GM18511 (cell line): ENCODE results near the gene TRAPPC12.

Experiments
- ATAC-seq: cut with Tn5 transposase; IDR thresholded peaks from one replicate; pipeline ENCODE4 v1.9.1; 2021; ENCODE audit warnings: mild to moderate bottlenecking, moderate library complexity; ENCODE audit not compliant: unreplicated experiment

Gene TRAPPC12

DNA sequence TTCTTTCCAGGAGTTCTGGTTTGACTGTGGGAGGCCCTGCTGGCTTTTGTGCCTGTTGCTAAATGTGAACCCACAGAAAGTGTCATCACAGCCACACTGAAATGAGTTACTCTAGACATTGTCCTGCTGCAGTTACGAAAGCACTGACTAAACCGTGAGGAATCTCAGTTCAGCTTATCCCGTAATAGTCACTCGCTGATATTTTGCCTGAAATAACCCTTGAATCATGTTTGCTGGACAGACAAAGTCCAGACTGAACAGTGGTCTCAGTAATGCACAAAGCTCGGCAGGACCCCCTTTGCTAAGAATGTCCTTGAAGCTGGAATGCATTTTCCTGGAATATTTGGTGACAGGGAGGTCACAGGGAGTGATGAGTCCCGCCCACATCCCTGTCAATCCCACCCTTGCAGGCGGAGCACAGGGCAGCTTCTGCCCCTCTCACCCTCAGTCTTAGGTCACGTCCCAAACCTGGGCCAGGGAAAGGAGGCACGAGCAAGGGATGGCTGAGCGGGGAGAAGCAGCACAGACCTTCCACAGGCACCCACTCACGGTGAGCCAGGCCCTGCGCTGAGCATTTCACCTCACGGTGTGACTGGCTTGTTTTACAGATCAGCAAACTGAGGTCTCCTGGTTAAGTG is 86.5 kb downstream of the TRAPPC12 start:
- ATAC-seq = no peak

DNA sequence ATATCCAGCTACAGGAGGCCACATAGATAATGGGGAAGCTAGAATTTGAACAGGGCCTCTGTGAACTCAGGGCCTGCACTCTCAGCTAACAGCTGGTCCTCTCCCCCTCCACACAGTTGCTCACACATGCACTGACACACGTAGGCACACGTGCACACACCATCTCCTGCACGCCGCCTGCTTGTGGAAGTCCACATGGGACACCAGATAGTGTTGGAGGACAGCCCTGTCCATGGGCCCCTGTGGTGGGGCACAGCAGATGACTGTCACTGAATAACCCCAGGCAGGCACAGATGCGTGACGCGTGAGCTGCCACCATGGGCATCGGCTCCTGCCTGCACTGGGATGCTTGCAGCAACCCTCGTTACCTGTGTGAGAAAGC is 87.0 kb downstream of the TRAPPC12 start:
- ATAC-seq = no peak

DNA sequence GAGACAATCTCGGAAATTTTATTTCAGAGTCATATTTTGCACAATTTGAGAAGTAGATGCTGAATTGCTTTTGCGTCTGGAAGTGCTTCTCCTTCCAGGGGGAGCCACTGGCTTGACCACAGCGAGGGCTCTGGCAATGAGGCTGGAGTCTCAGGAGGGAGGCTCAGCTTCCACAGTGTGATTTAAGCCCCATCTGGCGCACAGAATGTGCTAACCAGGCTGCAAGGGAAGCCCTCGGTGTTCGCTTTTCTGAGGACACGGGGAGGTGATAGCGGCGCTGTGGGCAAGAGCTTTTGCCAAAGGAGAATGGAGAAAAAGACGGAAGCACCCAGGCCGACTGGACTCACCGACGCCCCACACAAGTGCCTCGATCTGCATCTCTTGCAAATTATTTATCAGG is 87.5 kb downstream of the TRAPPC12 start:
- ATAC-seq = no peak

DNA sequence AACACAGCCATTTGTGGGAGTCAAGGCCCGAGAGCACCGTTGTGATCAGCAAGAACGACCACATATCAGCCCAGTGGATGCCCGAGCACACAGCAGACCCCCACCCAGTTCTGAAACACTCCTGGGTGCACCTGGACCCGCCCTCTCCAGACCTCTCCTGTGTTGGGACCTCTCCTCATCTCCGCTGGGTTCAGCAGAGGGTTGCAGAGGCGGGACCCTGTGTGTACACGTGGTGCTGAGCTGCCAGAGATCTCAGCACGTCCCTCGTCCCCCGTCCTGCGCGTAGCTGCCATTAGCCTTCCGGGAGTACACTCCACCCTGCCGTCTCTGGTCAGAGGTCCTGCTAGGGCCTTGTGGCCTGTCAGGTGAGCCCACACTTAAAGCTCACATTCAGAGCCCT is 88.2 kb downstream of the TRAPPC12 start:
- no peak for ATAC-seq

DNA sequence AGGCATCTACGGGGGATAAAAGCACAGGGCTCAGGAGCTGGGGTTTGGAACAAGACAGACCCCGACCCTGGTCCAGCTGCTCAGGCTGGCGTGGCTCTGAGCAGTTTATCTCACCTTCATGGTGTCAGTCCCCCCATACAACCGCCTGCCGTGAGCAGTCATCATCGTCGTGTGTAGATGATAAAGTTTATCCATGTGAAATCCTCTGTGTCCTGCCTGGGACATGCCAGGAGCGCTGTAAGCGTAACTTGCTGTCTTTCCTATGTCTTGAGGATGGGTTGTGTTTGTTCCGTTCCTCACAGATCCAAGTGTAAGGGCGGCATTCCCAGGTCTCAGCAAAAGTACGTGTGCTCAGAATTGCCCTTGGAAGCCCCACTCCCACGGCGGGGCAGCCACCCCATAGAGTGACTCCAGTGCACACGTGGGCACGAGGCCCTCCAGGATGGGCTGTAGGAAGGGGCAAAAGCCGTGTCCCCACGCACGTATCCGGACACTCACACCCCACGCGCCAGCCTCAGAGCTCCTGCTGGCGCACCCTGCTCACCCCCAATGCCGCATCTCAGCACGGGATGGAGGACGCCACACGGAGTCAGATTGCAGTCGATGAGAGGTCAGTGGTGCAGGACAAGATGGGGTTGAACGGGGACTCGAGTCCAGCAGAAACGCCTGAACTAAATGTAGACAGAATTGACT is 88.9 kb downstream of the TRAPPC12 start:
- no peak for ATAC-seq

DNA sequence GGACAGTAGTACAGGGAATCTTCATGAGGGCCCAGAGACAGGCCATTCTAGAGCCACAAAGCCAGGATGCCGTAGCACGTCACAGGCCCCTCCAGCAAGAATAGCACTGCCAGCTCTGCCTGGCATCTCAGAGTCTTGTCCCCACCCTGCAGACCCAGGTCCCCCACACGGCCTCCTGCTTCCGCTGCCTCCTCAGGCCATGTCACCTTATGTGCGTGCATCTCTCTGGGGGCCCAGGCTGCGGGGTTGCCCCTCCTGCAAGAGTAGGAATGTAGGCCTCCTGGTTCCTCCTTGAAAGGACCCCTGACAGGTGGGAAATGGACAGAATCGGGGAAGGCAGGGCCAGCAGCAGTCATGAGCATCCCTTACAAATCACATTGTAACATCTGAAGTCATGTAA is 90.0 kb downstream of the TRAPPC12 start:
- no peak for ATAC-seq

DNA sequence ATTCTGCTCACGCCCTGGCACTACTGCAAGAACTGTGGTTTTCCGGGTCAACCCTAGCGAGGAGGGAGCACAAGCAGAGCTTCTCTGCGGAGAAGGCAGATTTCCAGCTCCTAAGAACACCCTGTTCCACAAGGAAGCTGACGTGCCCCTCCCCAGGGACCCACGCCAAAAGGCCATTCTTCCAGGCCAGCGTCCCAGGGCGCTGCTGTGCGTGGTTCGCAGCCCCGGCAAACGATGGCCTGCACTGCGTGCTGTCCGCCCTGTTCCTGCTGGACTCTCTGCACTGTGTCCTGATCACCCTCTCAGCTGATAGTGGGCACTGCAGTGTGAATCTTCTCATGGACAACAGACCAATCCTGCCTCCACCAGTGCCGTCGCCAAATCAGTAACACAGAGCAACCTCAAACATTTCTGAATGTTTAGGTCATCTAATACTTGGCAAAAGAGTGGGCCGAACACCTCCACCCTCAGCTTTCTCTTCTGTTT is 90.7 kb downstream of the TRAPPC12 start:
- ATAC-seq = no peak

DNA sequence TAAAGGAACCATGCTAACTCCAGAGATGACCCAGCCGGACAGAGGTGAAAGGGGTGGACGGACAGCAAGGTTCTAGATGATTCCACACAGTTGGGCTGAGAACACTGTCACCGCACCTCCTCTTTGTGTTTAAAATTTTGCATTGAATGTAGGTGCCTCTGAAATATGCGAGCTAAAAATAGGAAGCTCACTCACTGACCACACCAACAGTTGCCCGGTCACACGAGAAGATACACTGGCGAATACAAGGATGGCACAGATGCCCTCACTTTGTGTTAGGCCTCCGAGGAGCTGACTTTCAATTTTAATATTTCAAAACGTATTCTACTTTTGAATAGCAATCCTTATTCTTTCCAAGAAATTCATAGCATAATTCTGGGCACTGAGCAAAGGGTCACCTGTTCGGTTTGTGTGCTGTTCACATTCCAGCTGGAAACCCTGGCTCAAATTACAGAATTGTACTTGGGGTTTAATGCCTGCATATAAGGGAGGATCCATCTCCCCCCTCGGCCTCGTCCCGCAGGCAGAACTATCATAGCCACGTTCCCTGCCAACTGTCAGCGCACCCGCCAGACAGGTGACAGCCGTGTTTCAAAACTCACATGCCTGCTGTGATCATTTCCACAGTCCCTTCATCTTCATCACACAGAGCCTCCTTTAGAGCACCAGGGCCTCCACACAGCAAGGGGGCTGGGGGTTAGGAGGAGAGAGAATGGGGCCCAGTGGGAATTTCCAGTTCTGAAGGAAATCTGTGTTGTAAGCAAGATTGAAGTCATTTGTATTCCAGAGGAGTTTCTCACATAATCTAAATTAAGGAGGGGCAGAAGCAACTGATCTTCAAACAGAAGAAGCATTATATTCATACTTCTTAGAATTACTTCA is 91.6 kb downstream of the TRAPPC12 start:
- no peak for ATAC-seq

DNA sequence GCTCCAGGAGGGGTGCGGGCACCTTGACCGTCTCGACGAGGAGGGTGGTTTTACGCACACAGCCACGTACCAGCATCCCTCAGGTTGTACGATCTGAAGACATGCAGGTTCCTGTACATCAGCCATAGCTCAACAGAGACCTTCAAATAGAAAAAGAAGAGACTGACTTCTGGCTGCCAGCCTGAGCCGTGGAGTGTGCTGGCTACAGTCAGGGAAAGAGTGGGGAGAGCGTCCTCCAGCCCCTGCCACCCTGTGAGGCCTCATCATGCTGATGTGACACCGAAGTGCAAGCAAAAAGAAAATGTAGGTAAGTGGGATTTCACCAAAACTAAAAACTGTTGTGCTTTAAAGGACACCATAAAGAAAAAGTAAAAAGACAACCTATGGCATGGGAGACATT is 92.8 kb downstream of the TRAPPC12 start:
- no peak for ATAC-seq

DNA sequence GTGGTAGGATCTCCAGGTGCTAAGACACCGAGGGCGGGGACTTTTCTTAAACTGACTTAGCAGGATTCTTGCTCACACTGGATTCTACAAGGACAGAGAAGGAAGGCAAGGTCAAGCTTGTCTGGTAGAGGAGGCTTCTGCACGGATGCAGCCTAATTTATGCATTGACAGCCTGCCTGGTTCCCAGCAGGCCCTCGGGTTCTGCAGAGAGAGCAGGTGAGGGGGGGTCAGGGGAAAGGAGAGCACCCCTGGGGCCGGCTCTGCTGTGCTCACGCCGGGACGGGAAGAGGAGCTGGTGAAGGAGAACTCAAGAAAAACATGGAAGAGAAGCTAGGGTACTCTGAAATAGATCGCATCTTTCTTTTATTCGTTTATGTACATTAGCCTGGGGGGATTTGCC is 93.5 kb downstream of the TRAPPC12 start:
- no peak for ATAC-seq

DNA sequence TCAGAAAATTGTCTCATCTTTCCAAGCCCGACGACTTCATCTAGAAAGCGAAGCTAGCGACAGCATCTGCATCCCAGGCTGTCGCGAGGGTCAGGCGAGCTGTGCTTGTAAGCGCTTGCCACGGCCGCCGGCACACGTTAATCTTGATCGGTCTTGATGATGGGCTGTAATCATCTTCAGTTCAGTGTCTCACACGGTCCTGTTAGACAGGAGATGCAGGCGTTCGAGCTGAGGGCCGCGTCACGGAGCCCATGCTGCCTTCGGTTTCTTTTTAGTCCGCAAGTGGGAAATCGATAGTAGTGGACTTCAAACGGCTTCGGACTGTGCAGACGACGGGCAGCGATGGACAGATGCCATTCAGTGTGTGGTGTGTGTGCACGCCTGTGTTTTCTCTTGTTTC is 96.3 kb downstream of the TRAPPC12 start:
- no peak for ATAC-seq

DNA sequence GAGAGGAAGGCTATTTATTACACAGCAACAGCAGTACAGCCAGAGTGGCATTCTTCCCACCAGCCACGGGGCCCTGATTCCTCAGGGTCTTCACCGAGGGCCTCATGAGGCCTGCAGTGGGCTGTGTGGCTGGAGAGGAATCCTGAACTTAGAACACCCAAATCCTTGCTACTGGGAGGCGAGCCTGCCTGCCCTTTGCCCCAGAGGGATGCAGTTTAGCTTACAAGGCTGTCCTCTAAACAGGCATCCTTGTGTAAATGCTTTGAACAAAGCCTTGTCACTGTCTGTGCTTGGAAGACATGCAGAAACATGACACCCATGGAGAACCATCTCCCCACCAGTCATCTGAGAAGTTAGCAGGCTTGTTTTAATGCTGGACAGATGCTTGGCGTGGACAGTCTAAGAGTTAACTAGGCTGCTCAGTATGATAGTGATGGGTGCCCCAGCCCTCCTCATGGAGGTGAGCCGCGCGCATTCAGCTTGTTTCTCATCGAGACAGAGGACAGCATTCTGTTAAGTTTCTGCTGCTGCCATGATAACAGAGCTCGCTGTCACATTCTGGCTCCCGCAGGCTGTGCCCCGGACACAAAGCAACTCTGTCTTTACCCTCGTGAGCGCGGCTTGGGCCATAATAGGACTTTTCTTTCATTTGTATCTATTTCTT is 97.0 kb downstream of the TRAPPC12 start:
- no peak for ATAC-seq

DNA sequence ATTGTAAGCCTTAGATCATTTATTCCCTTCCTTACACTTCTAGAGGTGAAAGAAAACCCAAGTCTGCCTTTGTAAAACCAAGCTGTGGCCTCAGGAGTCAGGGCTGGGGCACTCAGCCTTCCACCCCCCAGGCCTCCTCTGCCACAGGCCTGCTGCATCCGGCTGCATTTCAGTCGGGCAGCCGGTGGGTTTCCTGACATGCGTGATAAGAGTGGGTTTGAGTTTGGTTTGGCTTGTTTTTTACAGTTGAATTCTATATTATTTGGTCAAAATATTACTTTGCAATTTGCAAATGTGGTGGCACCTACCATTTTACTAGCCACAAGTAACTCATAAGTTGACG is 97.5 kb downstream of the TRAPPC12 start:
- no peak for ATAC-seq

DNA sequence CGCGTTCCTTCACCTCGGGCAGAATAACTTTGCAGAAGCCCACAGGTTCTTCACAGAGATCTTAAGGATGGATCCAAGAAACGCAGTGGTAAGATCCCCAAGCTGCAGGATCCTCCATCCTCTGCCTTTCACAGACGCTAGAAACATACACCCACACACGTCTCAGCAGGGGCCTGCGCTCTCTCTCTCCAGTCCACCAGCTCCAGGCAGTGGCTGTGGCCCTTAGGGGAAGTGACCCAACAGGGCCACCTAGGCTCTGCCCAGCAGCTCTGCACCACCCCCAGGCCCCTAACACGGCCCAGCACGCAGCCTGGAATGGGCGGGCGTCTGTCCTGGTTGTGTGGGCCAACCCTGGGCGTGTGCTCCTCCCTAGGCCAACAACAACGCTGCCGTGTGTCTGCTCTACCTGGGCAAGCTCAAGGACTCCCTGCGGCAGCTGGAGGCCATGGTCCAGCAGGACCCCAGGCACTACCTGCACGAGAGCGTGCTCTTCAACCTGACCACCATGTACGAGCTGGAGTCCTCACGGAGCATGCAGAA is 99.4 kb downstream of the TRAPPC12 start:
- no peak for ATAC-seq

DNA sequence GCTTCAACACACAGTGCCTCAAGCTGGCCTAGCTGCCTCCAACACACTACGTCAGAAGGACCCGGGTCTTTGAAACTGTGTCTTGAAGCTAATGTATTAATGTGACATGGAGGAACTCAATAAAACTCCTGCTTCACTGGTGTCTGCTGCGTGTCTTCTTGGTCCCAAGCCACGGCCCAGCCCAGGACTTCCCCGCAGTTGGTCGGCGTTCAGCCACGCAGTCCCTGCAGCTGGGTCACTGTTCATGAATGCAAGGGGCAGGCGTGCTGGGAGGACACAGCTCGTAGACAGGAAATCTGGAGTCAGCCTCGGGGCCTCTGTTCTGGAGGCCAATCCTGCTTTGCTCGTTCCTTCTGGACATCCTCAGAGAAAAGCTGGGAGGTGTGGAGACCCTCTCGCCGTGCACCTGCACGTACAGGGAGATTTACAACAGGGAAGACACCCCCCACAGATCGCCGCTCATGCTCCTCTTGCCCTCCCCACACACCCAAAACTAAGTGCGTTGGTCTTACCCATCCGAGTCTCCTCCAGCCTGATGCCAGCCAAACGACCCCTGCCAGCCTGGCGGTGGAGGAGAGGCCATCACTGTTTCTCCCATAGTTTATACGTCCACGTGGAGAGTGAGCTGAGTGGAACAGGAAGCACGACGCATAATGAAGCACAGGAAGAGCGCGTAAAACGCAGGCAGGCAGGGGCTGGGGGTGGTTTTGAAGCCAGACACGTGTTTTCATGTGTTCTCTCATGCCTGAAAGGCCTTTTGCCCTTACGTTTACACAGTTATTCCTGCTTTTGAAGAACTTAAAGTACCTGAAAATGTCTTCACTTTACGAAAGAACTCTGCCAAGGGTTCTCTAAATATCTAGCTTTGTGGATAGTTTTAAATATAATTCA is 100.2 kb downstream of the TRAPPC12 start:
- no peak for ATAC-seq

DNA sequence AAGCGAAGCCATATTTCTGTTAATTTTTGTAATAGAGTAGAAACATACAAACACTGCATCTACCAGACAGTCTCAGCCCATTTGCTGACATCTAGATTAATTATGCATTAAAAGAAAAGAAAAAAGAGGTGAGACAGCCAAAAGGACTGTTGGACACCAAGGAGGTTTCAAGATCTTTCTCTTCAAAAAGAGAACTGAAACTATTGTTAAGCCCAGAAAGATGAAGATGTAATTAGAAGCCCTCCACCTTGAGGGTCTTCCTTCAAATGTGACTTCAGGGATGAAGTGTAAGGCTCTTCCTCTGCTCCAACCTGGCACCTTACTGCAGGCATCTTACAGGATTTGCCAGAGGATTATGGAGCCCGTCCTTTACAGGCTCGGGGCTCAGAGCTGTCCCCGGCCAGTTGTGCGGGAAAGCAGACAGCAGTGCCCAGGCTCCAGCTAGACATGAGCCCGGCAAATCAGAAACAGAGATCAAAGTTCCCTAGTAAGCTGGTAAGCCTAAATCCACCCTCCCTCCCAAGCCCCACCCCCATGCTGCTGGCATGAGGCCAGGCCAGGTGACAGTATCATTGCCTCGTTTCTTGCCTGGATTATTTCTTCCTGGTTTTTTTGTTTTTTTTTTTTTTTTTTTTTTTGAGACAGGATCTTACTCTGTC is 101.0 kb downstream of the TRAPPC12 start:
- ATAC-seq = peak; percentile 55

DNA sequence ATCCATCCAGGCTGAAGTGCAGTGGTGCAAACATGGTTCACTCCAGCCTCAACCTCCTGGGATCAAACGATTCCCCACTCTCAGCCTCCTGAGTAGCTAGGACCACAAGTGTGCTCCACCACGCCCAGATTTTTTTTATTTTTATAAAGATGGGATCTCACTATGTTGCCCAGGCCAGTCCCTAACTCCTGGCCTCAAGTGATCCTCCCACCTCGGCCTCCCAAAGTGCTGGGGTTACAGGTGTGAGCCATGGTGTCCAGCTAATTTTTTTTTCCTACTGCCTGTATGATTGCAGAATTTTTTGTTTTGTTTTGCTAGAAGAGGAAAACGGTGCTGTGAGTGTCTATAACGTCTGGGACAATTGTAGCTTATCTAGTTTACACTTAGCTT is 101.5 kb downstream of the TRAPPC12 start:
- no peak for ATAC-seq

DNA sequence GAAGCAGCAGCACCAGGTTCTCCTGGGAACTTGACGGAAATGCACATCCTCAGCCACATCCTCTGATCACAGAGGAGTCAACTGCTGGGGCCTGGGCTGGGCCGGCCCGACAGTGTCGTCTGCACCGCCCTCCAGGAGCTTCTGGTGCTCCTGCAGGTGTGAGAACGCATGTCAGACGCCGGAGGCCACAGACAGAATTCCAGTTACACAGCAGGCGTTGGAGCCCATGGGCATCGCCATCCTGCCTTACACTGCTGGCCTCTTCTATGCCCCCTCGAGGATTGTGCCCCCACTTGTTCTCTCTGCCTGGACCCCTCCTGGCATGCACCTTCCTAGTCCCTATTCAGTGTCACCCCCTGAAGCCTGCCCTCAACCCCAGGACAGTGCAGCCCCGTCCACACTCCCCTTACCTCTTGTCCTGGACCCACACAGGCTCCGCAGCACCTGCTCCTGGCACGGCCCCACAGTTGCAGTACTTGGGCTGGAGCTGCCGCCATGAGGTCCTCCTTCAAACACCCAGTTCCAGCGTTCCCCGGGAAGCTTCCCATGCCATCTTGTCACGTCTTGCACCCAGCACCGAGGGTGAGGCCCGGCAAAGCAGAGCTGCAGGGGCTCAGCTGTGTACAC is 102.4 kb downstream of the TRAPPC12 start:
- ATAC-seq = no peak

DNA sequence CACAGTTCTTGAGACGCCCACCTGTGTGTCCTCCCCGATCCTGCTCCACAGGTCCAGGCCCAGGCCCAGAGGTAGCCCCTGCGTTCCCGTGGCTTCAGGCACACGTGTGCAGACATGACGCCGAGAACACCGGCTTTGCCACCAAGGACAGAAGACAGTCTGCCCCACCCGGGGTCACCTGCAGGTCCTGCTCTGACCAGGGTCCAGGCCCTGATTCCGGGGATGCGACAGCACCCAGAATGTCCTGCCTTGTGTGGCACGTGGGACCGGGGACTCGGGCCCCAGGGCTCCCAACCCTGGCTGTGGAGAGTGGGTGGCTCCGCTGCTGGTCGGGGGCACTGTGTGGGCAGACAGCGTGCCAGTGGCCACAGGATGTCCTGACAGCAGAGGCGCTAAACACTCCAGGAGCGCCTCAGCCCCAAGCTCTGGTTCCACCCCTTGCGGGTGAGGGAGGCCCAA is 102.9 kb downstream of the TRAPPC12 start:
- ATAC-seq = no peak
